GM12892 (cell line): ENCODE measurements around the gene BMERB1.
"Not testable (repeated sequence)": the region's sequence is repeated elsewhere in the genome, so short reads cannot be mapped to it uniquely, and the experiment has no call there.

Experiments
- DNase-seq: peaks from one replicate; pipeline ENCODE4 v3.0.0; 2011; ENCODE audit not compliant: insufficient read length
- FAIRE-seq: peaks from 2 replicates; lab custom pipeline; 2011; peaks lifted over from hg19 to GRCh38; lab: Jason Lieb, UNC
- POLR2A ChIP-seq: IDR thresholded peaks from 2 replicates; pipeline ENCODE4 v1.6.1; 2011; ENCODE audit warnings: low read depth, low read length, control low read depth
- POLR2AphosphoS5 ChIP-seq: IDR thresholded peaks from 2 replicates; pipeline ENCODE4 v1.6.1; 2011; ENCODE audit warnings: low read depth, low read length, control low read depth
- TAF1 ChIP-seq: IDR thresholded peaks from 2 replicates; pipeline ENCODE4 v1.6.1; 2011; ENCODE audit warnings: low read depth, mild to moderate bottlenecking, control low read depth, low read length, borderline replicate concordance

The BMERB1 gene

GRCh38 chr16:15542734-15543347 lies 108.5 kb downstream of the BMERB1 start:
- FAIRE-seq = no peak
- DNase-seq = no peak
- TF ChIP-seq POLR2AphosphoS5 = no peak
- TF ChIP-seq TAF1 = no peak
- no peak for TF ChIP-seq POLR2A

- no peak for FAIRE-seq
- TF ChIP-seq POLR2A (no peak), POLR2AphosphoS5 (no peak), TAF1 (no peak)
- DNase-seq = no peak
Observed at GRCh38 chr16:15544405-15544804, 110.0 kb downstream of the BMERB1 start.

GRCh38 chr16:15545544-15545943 lies 111.2 kb downstream of the BMERB1 start:
- TF ChIP-seq POLR2A (no peak), TAF1 (no peak), POLR2AphosphoS5 (no peak)
- FAIRE-seq = no peak
- no peak for DNase-seq

GRCh38 chr16:15547072-15547767 lies 112.8 kb downstream of the BMERB1 start:
- DNase-seq, FAIRE-seq: not testable (repeated sequence)

- FAIRE-seq = no peak
- TF ChIP-seq POLR2A (no peak), TAF1 (no peak), POLR2AphosphoS5 (no peak)
- no peak for DNase-seq
Observed at GRCh38 chr16:15547768-15548096, 113.3 kb downstream of the BMERB1 start.

GRCh38 chr16:15548482-15548891 lies 114.1 kb downstream of the BMERB1 start:
- FAIRE-seq = no peak
- no peak for DNase-seq
- no peak for TF ChIP-seq POLR2AphosphoS5
- no peak for TF ChIP-seq POLR2A
- no peak for TF ChIP-seq TAF1

- TF ChIP-seq POLR2A (no peak), POLR2AphosphoS5 (no peak), TAF1 (no peak)
- no peak for FAIRE-seq
- DNase-seq = no peak
Observed at GRCh38 chr16:15552507-15552906, 118.1 kb downstream of the BMERB1 start.

- DNase-seq = no peak
- no peak for TF ChIP-seq TAF1
- TF ChIP-seq POLR2AphosphoS5 = no peak
- TF ChIP-seq POLR2A = no peak
- FAIRE-seq = no peak
Observed at GRCh38 chr16:15553313-15554088, 119.1 kb downstream of the BMERB1 start.

GRCh38 chr16:15556130-15556529 lies 121.7 kb downstream of the BMERB1 start:
- DNase-seq (no peak), FAIRE-seq (no peak)
- TF ChIP-seq POLR2AphosphoS5 (no peak), POLR2A (no peak), TAF1 (no peak)

GRCh38 chr16:15557258-15557657 lies 122.9 kb downstream of the BMERB1 start:
- FAIRE-seq (no peak), DNase-seq (no peak)
- no peak for TF ChIP-seq TAF1

GRCh38 chr16:15559176-15559575 lies 124.8 kb downstream of the BMERB1 start:
- DNase-seq = no peak
- no peak for FAIRE-seq
- no peak for TF ChIP-seq POLR2AphosphoS5
- TF ChIP-seq POLR2A = no peak
- TF ChIP-seq TAF1 = no peak

GRCh38 chr16:15564604-15565339 lies 130.4 kb downstream of the BMERB1 start:
- no peak for DNase-seq
- FAIRE-seq = no peak
- TF ChIP-seq POLR2A (no peak), TAF1 (no peak), POLR2AphosphoS5 (no peak)
